Nephron progenitor cell (in vitro differentiated cells): ENCODE data around the gene ANKRD28.
"Not testable (repeated sequence)": the region's sequence is repeated elsewhere in the genome, so short reads cannot be mapped to it uniquely, and the experiment has no call there.

Experiments used
- DNase-seq: peaks from one replicate; pipeline ENCODE4 v3.0.0; 2021
- H3K27ac Mint-ChIP-seq: 2 replicates; pipeline ENCODE4 v1.8.0; 2021; ENCODE audit warnings: mild to moderate bottlenecking, moderate library complexity, mixed read lengths
- H3K27me3 Mint-ChIP-seq: 2 replicates; pipeline ENCODE4 v1.8.0; 2021; ENCODE audit warnings: mild to moderate bottlenecking, low read depth, mixed read lengths; ENCODE audit not compliant: poor library complexity
- H3K36me3 Mint-ChIP-seq: 2 replicates; pipeline ENCODE4 v1.8.0; 2021; ENCODE audit warnings: low read depth, mixed read lengths
- H3K4me1 Mint-ChIP-seq: 2 replicates; pipeline ENCODE4 v1.8.0; 2021; ENCODE audit warnings: mixed read lengths
- H3K4me3 Mint-ChIP-seq: 2 replicates; pipeline ENCODE4 v1.8.0; 2021; ENCODE audit warnings: mild to moderate bottlenecking, moderate library complexity, mixed read lengths
- H3K9me3 Mint-ChIP-seq: 2 replicates; pipeline ENCODE4 v1.8.0; 2021; ENCODE audit warnings: mild to moderate bottlenecking, moderate library complexity, mixed read lengths
- TF ChIP-seq, protein P1 (sequence below): fragments of 200-600 bp; sonication (generic); IDR thresholded peaks from 2 replicates; pipeline ENCODE4 v1.5.0; 2021; ENCODE audit warnings: antibody characterized with exemption

ANKRD28 gene

DNA sequence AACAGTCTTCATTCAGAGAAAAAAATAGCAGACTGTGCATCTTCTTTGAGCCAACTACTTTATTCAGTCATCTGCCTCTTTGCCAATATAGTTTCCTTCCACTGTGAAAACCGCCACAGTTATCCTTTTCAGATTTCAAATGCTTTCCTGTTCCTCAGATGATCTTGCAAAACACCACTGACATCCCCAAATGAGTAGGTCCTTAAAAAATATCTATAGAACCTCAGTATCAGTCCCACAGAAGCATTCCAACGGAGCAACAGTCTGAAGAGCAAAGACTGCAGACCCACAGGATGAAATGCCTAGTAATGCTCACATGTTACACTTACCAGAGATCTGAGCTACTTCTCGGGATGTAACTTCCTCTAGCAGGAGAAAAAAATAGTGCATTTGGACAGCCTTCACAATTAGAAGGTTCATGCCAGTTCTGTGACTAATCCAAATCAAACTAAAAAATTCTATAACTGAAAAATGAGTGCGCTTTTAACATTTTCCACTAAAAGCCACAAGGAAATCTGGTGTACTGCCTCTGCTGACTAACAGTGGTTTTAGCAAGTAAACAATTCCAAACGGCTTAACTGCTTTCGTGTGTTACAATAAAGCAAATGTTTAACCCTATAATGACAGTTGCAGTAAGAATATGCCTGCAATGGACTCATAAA is at the start of gene ANKRD28:
TSS of gene ANKRD28 (minus strand) at position 338 of the 662 bp plus-strand sequence. CDS start 1,458 bp downstream, outside the sequence.
- Mint-ChIP-seq H3K36me3 (peaks cover 12% of the 10 kb centered on the region), H3K27ac (peak within 1 kb of the TSS; percentile 99), H3K4me3 (peak within 1 kb of the TSS; percentile 82), H3K27me3 (no peaks in the 10 kb centered on the region), H3K4me1 (peaks cover 61% of the 10 kb centered on the region), H3K9me3 (no peaks in the 10 kb centered on the region)
- no peak for DNase-seq
- TF ChIP-seq, protein P1, sequence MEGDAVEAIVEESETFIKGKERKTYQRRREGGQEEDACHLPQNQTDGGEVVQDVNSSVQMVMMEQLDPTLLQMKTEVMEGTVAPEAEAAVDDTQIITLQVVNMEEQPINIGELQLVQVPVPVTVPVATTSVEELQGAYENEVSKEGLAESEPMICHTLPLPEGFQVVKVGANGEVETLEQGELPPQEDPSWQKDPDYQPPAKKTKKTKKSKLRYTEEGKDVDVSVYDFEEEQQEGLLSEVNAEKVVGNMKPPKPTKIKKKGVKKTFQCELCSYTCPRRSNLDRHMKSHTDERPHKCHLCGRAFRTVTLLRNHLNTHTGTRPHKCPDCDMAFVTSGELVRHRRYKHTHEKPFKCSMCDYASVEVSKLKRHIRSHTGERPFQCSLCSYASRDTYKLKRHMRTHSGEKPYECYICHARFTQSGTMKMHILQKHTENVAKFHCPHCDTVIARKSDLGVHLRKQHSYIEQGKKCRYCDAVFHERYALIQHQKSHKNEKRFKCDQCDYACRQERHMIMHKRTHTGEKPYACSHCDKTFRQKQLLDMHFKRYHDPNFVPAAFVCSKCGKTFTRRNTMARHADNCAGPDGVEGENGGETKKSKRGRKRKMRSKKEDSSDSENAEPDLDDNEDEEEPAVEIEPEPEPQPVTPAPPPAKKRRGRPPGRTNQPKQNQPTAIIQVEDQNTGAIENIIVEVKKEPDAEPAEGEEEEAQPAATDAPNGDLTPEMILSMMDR, result no peak

DNA sequence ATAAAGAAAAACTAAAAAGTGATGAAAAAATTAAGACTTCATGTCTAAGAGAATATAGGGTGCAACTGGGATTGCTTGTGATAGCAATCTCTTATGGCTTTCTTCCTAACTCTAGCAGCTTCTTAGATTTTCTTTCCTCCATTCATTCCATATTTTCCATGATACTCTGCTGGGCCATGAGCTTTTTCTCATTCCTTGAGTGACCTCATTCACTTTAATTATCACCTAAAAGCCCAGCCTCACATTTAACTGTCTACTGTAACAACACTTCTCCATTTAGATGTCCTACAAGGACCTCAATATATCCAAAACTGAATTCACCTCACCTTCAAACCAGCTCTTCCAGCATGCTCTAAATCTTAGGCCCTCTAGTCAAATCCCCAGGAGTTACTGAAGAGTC is 49.5 kb upstream of the ANKRD28 start:
- Mint-ChIP-seq H3K36me3 (peaks cover 55% of the 10 kb centered on the region), H3K27me3 (no peaks in the 10 kb centered on the region), H3K27ac (no peak overlapping the region), H3K4me3 (no peak overlapping the region), H3K4me1 (no peaks in the 10 kb centered on the region), H3K9me3 (peaks cover 30% of the 10 kb centered on the region)
- DNase-seq, result no peak
- TF ChIP-seq, protein P1, result no peak

DNA sequence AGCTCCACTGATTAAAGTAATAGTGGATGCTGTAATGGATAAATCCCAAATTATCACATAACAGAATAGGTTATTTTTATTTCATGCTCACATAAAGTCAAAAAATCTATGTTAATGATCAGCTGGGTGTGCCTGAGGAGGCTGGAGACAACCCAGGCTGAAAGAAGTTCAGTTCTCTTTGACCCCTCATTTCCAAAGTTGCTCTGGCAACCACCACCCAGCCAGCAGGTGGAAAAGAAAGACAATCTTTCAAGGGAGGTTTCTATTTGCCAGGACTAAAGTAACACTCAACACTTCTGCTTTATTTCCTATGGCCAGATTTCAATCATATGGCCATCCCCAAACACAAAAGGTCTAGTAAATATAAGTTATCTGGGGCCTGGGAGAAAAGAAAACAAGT is 48.8 kb upstream of the ANKRD28 start:
- DNase-seq, result no peak
- Mint-ChIP-seq H3K4me1 (no peaks in the 10 kb centered on the region), H3K36me3 (peaks cover 51% of the 10 kb centered on the region), H3K4me3 (no peak overlapping the region), H3K9me3 (peaks cover 26% of the 10 kb centered on the region), H3K27me3 (no peaks in the 10 kb centered on the region), H3K27ac (no peak overlapping the region)
- TF ChIP-seq, protein P1, result no peak

DNA sequence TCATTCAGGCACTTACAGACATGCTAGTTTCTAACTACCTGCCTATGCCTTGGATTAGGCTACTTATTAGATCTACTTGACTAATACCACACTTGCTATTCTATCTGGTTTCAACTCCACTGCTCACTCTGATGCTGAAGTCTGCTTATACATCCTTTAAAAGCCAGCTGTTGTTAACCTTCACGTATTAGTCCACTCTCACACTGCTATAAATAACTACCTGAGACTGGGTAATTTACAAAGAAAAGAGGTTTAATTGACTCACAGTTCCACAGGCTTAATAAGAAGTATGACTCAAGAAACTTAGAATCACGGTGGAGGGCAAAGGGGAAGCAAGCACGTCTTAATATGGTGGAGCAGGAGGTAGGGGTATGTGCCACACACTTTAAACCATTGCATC is 47.7 kb upstream of the ANKRD28 start:
- Mint-ChIP-seq H3K9me3 (peaks cover 27% of the 10 kb centered on the region), H3K4me1 (no peaks in the 10 kb centered on the region), H3K4me3 (no peak overlapping the region), H3K36me3 (peaks cover 51% of the 10 kb centered on the region), H3K27ac (no peak overlapping the region), H3K27me3 (no peaks in the 10 kb centered on the region)
- TF ChIP-seq, protein P1, result no peak
- no peak for DNase-seq

DNA sequence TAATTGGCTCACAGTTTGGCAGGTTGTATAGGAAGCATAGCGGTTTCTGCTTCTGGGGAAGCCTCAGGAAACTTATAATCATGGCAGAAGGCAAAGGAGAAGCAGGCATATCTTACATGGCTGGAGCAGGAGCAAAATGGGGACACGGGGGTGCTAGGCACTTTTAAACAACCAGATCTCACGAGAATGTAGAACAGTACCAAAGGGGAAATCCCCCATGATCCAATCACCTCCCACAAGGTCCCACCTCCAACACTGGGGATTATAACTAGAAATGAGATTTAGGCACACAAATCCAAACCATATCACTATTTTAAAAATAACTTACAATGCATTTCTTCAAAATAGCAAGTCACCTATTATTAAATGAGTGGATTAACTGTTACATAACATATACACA is 47.1 kb upstream of the ANKRD28 start:
- TF ChIP-seq, protein P1, result no peak
- DNase-seq, result no peak
- H3K27me3 Mint-ChIP-seq, result no peaks in the 10 kb centered on the region
- H3K36me3 Mint-ChIP-seq, result peaks cover 51% of the 10 kb centered on the region
- peaks cover 31% of the 10 kb centered on the region for H3K9me3 Mint-ChIP-seq
- no peak overlapping the region for H3K4me3 Mint-ChIP-seq
- no peak overlapping the region for H3K27ac Mint-ChIP-seq
- no peaks in the 10 kb centered on the region for H3K4me1 Mint-ChIP-seq

DNA sequence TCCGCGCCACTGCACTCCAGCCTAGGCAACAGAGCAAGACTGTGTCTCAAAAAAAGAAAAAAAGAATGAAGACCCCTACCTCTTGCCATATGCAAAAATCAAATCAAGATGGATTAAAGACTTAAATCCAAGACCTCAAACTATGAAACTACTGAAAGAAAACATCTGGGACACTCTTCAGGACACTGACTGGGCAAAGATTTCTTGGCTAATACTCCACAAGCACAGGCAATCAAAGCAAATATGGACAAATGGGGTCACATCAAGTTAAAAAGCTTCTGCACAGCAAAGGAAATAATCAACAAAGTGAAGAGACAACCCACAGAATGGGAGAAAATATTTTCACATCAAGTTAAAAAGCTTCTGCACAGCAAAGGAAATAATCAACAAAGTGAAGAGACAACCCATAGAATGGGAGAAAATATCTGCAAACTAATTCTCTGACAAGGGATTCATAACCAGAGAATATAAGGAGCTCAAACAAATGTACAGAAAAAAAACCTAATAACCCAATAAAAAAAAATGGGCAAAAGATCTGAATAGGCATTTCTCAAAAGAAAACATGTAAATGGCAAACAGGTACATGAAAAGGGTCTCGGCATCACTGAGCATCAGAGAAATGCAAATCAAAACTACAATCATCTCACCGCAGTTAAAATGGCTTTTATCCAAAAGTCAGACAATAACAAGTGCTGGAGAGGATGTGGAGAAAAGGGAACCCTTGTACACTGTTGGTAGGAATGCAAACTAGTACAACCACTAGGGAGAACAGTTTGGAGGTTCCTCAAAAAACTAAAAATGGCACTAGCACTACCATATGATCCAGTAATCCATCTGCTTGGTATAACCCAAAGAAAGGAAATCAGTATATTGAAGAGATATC is 43.6 kb upstream of the ANKRD28 start:
- H3K27ac Mint-ChIP-seq, H3K4me3 Mint-ChIP-seq, H3K27me3 Mint-ChIP-seq, H3K4me1 Mint-ChIP-seq, DNase-seq: not testable (repeated sequence)
- peaks cover 58% of the 10 kb centered on the region for H3K9me3 Mint-ChIP-seq
- peaks cover 71% of the 10 kb centered on the region for H3K36me3 Mint-ChIP-seq
